Measurements from ENCODE around the gene PARL.

Gene PARL

DNA sequence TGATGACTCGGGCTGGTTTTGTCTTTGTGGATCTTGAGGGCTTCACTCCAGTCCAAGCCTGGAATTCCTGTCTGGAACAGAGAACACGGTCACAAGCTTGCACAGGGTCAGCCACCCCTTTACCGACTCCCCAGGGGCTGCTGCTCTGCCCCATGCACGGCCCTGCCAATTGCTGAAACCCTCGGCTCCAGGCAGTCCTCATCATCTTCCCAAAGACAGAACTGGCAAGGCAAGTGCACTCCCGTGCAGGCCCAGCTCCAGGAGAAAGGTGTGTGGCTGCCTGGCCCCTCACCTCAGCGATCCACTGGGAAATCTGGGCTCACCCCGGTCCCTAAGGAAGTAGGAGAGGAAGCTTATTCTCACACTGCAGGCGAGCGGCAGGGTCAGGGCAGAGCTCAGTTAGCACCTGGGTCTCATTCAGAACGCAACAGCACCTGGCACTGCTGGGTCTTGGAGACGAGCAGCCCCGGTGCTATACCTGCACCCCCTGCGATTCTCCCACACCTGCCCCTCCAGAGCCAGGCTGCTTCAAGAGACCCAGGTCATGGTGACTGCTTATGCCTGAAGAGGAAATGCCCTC, 66.5 kb downstream of the PARL start:
- no peak for DNase-seq (ENCODE audit: low read depth)

DNA sequence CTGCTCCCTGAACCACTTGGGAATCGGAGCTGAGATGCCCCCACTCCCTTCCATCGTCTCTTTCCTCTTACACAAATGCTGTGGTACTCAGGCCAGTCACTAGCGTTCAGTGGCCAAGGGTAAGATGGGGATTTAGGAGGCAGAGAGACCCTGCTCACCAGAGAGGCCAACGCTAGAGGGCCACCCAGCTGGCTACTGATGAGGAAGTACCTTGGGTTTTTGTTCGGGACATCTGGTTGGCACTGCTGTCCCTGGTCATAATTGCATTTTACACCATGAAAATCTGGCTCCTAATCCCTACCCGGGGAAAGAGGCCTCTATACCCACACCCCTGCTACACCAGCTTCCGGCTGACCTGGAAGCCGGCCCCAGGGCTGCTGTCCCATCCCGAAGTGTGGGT, 67.0 kb downstream of the PARL start:
- DNase-seq (ENCODE audit: low read depth), result no peak

DNA sequence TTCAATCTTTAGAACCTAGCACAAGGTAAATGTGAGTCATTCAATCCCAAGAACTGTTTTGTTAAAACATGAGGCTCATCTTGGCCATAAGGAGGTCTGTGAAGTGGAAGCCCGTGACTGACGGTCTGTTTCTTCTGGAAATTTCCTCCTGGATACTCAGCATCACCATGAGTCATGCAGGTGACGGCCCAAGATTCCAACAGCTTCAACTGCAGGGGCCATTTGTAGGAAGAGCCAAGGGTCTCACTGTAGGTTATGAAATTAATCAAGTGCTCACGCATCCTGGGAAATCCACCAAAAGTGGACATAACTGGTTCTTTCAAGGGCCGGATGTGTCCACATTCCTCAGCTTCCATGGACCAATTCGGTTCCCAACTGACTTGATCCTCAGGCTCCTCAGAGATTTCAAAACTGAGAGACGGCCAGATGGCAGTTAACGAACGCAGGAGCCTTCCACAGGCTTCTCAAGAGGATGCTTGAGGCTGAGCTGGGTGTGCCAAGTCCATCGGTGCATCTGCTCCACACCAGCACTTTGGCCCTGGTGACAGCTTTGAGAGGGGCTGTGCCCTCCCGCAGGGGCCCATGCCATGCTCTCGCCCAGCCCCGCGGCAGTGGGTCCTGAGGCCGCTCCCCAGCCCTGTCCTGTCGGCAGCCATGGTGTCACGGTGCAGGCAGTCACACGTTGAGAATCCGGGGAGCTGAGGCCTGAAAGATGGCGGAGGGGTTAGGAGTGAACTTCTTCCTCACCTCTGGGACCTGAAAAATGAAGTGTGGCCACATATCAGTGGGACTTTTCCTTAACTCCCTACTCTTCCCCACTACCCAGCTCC, 67.8 kb downstream of the PARL start:
- no peak for DNase-seq (ENCODE audit: low read depth)

DNA sequence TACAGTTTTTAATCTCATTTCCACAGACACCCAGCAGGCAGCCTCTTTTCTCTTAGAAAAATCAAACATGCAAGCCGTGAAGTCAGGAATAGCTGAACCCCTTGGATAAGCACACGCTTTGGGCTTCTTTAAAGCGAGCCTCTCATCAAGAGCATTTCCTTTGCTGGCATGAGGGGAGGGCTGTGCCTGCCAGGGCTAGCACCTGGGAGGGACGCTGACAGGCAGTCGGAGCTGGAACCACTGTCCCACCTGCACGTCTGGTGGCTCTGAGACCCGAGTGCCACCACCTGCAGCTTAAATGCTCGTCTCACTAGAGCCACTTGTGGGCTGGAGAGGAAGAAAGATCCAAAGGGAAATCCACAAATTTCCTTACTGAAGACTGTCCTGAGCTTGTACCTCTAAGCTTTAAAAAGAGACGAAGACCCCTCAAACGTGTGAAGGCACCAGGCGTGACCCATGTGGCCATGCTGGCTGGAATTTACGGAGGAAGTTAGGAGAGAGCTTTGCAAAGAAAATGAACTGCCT, 68.7 kb downstream of the PARL start:
- no peak for DNase-seq (ENCODE audit: low read depth)

DNA sequence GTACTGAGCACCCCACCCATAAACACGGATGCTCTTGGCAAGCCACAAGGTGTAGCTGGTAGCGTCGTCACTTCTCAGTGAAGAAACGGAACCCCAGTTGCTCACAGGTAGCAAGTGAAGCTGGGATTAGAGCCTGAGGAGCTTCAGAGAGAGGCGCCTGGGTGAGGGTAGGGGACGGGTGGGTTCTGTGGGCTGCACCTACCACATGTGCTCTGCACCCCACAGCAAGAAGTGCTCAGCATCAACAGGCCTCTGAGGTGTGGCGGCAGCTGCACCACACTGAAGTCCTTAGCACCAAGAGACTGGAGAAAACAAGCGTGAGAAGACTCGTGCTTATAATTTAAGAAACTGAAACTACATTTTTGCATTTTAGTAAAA, 69.1 kb downstream of the PARL start:
- DNase-seq (ENCODE audit: low read depth), result no peak

DNA sequence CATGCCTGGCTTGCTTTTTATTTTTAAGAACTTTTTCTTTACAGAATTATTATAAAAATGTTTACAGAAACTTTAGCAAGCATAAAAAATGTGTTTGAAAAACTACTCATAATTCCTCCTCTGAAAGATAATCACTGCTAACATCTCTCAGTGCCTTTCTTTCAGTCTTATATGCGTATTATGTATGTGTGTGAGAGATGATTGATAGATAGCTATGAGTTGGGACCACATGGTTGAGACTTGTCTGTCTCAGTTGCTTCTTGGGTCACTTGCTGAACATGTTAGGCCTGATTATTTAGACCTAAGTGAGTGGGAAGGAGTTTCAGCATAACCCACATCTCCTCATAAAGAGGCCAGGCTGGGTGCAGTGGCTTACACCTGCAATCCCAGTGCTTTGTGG, 70.4 kb downstream of the PARL start:
- DNase-seq (ENCODE audit: low read depth), result no peak

DNA sequence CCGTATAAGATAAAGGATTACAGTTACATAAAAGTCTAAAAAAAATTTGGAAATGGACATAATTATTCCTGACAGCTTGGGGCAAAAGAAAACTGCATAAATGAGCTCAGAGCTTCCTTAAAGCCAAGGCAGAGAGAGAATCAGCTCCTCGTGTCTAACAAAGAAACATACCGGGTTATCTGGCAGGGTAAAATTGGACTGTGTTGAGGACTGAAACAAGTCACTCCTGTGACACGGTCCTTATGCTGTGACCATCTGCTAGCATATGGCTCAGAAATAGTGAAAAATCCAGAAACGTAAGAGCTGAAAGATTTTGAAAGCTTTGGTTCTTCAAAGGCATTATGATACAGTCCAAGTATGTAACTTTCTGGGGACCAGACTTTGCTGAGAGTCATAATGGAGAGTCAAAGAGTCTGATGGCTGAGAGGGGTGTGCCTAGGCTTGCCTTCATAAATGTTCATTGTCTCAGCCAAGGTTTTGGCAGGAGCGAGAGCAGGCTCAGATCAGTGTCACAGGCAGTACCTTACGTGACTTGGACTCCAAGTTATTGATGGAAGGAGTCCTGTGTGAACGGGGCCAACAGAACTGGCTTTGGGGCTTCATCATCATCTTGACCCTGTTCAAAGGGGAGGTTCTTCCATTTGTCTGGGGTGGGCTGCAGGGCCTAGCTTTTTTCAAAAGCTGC, 71.8 kb downstream of the PARL start:
- no peak for DNase-seq (ENCODE audit: low read depth)

DNA sequence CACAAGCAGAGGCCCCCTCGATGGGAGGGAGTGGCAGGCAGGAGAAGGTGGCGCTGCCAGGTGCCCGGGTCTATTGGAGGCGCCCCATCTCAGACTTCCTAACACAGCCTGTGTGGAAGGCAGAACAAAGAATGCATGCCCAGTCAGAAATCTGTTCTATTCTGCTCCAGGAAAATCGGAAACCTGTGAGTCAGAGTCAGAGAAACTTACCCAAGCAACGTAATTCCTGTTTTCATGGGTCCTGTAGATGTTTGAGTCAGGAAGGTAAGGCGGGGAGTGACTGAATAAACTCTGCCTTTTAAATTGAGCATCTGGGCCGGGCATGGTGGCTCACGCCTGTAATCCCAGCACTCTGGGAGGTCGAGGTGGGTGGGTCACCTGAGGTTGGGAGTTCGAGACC, 73.0 kb downstream of the PARL start:
- DNase-seq (ENCODE audit: low read depth), result no peak

DNA sequence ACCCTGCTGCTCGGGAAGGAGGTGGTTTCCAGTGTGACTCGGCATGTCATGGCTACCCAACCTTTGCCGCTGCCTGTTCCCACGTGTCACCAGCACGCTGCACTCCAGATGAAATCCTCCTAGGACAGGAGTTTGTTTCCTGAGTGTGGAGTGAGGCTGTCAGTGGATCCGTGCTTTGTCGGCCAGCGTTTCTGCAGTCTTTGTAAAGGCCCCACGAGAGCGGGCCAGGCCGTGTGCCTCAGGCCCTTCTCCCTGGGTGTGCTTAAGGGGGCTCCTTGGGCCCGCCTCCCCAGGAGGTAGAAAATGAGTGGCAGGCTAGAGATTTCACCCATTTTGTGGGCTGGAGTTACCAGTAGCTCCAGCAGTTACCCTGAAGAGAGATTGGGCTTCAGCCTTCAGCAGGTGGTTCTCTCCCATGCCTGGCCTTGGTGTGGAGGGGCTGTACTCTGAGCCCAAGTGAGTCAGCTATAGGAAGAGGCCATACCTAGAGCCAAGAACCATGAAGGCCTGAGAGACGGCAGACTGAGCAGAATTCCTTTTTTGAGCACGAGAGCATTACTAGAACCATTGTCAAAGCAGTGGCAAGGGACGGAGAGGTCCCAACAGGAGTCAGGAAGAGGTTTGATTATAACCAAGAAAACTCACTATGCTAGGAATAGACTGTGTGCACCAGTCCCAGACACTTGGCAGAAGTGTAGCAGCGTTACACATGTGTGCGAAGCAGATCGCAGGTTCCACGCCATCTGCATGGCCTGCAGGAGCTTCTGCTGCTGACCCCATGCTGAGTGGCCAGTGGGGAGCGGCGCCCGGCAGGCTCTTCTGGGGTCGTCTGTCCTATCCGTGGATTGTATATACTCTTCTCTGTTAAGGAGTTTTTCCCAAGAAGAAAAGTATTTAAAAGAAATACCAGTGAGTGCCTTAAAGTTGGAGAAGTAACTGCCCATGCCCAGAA, 73.8 kb downstream of the PARL start:
- DNase-seq (ENCODE audit: low read depth), result no peak

DNA sequence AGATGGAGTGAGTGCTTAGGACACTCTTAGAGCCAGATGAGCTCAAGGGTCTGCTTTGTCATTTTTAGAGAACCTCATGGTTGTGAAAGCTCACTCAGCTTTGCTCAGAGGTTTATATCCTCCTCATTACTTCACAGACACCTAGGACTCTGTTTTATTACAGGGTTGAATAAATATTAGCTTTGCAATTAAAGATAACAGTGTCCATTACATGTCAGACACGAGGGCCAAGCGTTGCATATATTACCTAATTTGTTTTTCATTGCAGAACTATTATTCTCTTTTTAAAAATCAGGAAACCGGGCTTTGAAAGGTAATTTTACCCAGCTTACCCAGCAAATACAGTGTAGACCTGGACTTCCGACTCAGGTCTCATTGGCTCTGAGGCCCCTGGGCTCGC, 75.4 kb downstream of the PARL start:
- no peak for DNase-seq (ENCODE audit: low read depth)

DNA sequence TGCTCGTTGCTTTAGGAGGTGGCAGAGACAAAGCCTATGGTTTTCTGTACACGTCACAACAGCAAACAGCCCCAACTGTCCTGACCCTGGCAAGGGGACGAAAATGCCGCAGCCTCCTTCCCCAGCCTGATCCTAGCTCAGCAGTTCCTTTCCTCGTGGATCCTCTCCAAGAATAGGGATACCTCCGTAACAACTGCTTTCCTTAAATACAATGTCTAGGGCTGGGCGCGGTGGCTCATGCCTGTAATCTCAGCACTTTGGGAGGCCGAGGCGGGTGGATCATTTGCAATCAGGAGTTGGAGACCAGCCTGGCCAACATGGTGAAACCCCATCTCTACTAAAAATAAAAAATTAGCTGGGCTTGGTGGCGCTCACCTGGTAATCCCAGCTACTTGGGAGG, 76.3 kb downstream of the PARL start:
- DNase-seq (ENCODE audit: low read depth), result no peak

DNA sequence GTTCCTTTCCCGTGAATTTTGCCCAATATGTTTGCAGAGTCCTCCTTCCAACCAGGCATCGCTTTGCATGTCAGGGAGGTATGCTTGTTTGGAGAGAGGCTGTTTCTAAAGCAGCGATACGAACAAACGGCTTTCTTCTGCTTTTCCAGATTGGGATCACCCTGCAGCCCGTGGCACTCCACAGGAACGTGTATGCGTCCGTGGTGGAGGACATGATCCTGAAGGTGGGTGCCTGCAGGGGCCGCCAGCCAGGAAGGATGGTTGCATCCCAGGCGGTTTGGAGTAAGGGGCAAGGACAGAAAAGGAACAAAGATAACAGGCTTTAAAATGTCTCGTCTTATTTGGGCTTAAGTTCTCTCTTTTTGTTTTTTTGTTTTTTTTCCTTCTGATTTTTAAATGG, 76.8 kb downstream of the PARL start:
- no peak for DNase-seq (ENCODE audit: low read depth)

DNA sequence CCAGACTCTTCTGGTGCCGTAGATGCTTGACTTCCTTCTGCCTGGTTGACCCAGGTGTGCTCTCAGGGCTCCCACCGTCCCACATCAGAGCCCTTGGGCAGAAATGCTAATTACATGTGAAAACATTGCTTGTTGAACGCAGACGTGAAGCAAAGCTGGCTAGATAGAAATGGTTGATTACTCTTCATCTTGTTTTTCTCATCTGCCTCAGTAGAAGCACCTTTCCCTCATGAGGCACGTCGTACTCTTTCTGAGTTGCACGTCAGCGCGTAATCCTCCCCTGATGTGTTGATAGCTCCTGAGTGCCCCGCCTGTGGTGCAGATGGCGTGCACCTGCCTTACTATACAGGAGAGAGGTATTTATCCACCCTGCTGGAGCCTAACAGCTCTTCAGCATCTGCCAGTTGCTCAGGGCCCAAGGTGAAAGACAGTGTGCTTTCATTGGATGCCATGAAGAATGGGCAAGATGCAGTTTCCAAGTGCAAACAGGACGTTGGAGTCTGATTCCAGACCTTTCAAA, 77.4 kb downstream of the PARL start:
- no peak for DNase-seq (ENCODE audit: low read depth)

DNA sequence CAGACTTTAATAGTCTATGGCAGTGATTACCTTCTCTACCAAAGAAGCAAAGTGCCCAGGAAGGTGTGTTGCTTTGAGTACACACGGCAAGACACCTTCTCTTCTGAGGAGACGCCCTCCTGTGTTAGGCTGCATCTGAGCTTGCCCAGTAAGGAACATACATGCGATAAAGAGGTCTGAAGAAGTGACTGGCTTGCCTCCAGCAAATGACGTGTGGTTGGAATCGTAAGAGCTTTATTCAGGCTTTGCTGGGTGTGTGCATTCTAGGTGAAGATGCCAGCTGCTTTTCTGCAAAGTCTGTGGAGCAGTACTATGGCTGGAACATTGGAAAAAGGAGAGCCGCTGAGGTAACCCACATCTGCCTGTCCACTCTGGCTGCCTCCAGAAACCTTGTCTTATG, 81.7 kb downstream of the PARL start:
- DNase-seq (ENCODE audit: low read depth), result no peak

DNA sequence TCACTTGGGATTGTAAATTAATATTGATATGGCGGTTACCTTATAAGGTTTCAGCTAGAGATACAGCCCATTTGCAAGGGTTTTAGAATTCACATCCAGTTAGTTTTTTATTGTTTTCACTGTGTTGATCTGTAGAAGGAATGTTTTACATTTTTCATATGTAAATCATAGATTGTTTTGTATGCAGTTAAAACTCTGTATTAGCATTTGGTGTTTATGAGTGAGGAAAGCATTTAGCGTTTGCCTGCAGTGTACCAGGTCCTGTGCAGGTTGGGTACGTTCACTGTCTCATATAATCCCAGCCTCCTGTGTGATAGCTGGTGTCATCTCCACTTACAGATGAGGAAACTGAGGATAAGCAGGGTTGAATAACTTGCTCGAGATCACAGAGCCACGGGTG, 83.1 kb downstream of the PARL start:
- no peak for DNase-seq (ENCODE audit: low read depth)

DNA sequence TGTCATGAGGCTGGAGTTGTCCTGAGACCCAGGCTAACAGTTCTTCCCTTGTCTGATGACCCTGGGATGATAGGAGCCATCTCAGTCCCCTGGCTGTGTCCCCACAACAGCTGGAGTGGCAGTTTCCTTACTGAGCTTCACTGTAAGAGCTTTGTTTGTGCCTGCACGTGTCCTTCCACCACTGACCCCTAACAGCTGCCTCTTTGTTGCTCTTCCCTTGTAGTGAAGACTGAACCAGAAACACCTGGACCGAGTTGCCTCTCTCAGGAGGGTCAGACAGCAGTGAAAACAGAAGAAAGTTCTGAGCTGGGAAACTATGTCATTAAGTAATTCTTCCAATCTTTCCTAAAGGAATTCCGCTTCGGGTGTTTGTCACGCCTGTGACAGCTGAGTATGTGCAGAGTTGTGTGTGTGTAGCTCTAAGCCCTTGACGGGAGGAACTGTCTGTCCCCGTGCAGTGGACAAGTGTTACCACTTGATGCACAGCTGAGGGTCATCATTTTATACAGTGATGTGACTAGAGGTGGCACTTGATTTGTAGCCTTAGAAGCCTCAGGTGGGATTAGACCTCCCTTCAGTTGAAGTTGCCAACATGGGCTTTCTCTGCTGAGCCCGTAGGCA, 84.3 kb downstream of the PARL start:
- DNase-seq (ENCODE audit: low read depth), result no peak

DNA sequence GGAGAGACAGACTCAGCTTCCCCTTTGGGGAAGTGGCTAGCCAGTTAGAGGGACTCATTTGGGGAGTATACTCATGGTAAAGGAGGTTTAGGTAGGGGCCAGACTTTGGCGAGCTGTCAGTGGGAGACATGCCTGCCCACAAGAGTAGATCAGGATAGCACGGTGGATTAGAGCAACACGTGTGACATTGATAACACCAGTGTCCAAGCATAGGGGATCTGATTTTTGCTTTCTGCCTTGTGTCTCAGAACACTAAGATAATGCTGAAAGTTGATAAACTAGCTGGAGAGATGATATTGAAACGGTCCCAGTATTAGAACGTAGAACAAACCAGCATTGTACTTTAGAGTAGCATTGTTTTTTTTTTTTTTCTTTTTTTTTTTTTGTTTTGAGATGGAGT, 85.2 kb downstream of the PARL start:
- no peak for DNase-seq (ENCODE audit: low read depth)

DNA sequence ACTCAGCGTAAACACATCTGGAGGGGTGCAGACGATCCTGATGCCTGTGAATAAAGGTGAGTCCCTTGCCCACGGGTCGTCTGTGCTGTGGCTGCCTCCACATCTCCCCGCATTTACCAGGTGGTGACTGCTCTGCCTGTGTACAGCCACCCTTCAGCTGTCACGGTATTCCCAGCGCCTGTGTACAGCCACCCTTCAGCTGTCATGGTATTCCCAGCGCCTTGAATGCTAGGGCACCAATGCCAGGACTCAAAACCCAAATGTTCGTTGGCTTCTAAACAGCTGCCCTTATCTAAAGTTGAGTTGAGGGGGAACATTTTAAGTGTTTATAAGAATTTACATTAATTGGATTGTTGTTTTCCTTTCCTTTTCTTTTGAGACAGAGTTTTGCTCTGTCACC, 86.7 kb downstream of the PARL start:
- no peak for DNase-seq (ENCODE audit: low read depth)

DNA sequence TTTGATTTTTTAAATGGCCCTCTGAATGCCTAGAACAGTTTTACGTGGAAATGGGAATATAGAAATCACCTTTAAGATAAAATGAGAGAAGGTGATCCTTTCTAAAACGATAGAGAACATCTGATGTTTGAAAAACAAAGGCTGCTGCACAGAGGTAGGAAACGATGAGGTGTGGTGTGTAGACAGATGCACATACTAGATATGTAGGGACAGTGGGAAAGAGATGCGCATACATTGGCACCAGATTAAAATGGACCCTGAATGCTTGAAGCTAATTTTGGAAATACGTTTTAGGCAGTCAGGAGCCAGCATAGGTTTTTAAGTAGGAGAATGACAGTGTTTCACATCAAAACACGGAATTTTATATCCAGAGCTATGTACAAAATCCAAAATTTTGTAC, 88.3 kb downstream of the PARL start:
- DNase-seq (ENCODE audit: low read depth), result no peak

DNA sequence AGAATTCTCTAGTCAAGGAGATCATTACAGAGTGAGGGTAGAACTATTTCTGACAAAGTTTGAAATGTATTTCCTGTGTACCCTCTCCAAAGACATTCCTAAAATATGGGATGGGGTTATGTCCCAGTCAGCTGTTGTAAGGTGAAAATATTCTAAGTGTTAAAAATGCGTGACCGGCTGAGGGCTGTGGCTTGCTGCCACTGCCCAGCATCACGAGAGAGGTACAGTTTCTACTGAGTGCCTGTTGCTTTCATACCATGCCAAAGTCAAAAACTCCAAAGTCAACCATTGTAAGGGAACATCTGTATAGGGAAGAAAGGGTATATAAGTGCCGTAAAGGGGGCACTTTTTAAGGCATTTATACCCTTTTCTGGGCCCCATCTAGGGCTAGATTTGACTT, 90.2 kb downstream of the PARL start:
- no peak for DNase-seq (ENCODE audit: low read depth)

DNA sequence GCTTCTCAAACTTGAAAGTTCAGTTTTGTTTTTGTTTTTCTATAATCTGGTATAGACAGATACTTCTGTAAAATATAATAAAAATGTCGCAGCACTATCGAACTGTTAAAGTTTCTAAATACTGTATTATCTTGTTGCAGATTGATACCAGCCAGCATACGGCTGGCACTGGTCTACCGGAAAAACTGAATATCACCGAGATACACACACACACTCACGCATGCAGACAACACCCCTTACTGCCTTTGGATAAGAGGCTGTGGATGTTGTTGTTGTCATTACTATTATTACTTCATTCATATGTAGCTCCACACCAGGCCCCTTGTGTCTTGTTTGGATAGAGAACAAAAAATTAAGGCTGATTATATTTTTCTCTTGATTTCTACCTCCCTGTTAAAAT, 91.7 kb downstream of the PARL start:
- DNase-seq (ENCODE audit: low read depth), result no peak

Measured in GM04503 (cell line).